HCT116 (cell line): ENCODE results near the gene TSTD2. TPM values are rescaled to one million over a fixed set of nuclear protein-coding genes. Genes with fewer than 3 reads are reported as not detected.
A peak's percentile ranks its signal among the peaks of the same experiment; 100 is the strongest.

Experiments used
- ATAC-seq: fragments of 200-7000 bp; cut with Tn5 transposase; 2 replicates; pipeline ENCODE4 v1.9.1; 2020; ENCODE audit warnings: mild to moderate bottlenecking, moderate library complexity
- BruUV-seq: library from RNA; stranded (reverse); fragments of 400-500 nt; replicated peaks from 2 replicates; lab custom pipeline; 2021; lab: Mats Ljungman, UMichigan
- CTCF ChIA-PET: fragments of 300-600 bp; sonication (Branson Sonifier 250); formaldehyde crosslinking; loops from one replicate; lab custom pipeline; 2021; ENCODE audit warnings: antibody characterized with exemption; lab: Charles Lee
- POLR2A ChIA-PET: fragments of 300-600, 350-600 bp; sonication (Branson Sonifier 250); formaldehyde crosslinking; loops from one replicate; lab custom pipeline; 2021; ENCODE audit warnings: antibody characterized with exemption; lab: Charles Lee
- RAD21 ChIA-PET, 2 experiments: fragments of 300-600 bp; sonication (Branson Sonifier 250); formaldehyde crosslinking; loops; one replicate each; lab custom pipeline; 2023; ENCODE audit warnings: low total read pairs in 2 of 2; ENCODE audit not compliant: uncharacterized antibody in 2 of 2, unreplicated experiment in 2 of 2, low non-redundant PET in 1 of 2; lab: Charles Lee
- DNase-seq: peaks from one replicate; pipeline ENCODE4 v3.0.0-alpha.2; 2010; ENCODE audit warnings: low read depth, low spot score
- H2AFZ ChIP-seq: fragments of 200-600 bp; shearing (Covaris generic), sonication (generic); 2 replicates; pipeline ENCODE4 v1.6.1; 2017; ENCODE audit warnings: low read depth, mixed run types, mixed read lengths, antibody characterized with exemption, low read length; ENCODE audit not compliant: poor library complexity, severe bottlenecking
- H3K27ac ChIP-seq: 2 replicates; pipeline ENCODE4 v1.5.1; 2012; ENCODE audit warnings: low read depth, low read length
- H3K27me3 ChIP-seq: fragments of 200-600 bp; sonication (generic); 2 replicates; pipeline ENCODE4 v1.6.1; 2016; ENCODE audit warnings: mixed run types, low read length, mixed read lengths; ENCODE audit not compliant: insufficient read depth
- H3K36me3 ChIP-seq, 2 experiments: fragments of 200-500 bp in 1 of 2; fragments of 200-600 bp in 1 of 2; sonication (Bioruptor generic) in 1 of 2; sonication (generic) in 1 of 2; 2 replicates each; pipeline versions ENCODE4 v1.5.1 to v1.6.1; 2014 to 2016; ENCODE audit warnings: low read length in 2 of 2, inconsistent platforms in 1 of 2, mixed read lengths in 1 of 2, mixed run types in 1 of 2; ENCODE audit not compliant: insufficient read depth in 2 of 2, control insufficient read depth in 1 of 2
- H3K4me1 ChIP-seq, 2 experiments: fragments of 200-600 bp in 1 of 2; sonication (generic) in 1 of 2; 2 replicates each; pipeline versions ENCODE4 v1.5.1 to v1.6.1; 2012 to 2017; ENCODE audit warnings: low read length in 2 of 2, inconsistent platforms in 1 of 2, mild to moderate bottlenecking in 1 of 2, mixed read lengths in 1 of 2, mixed run types in 1 of 2, moderate library complexity in 1 of 2; ENCODE audit not compliant: insufficient read depth in 2 of 2, control insufficient read depth in 1 of 2
- H3K4me2 ChIP-seq: fragments of 200-600 bp; sonication (generic); 2 replicates; pipeline ENCODE4 v1.6.1; 2017; ENCODE audit warnings: mixed run types, low read length, mixed read lengths
- H3K4me3 ChIP-seq, 2 experiments: fragments of 200-600 bp in 1 of 2; sonication (generic) in 1 of 2; replicated peaks in 1 of 2; 2 replicates each; pipeline ENCODE4 v1.5.1; 2011 to 2016; ENCODE audit warnings: low read length in 2 of 2, control low read depth in 1 of 2, low read depth in 1 of 2, mild to moderate bottlenecking in 1 of 2, mixed read lengths in 1 of 2, mixed run types in 1 of 2
- H3K79me2 ChIP-seq: fragments of 200-600 bp; sonication (generic); 2 replicates; pipeline ENCODE4 v1.6.1; 2017; ENCODE audit warnings: mild to moderate bottlenecking, mixed run types, low read length, moderate library complexity, mixed read lengths; ENCODE audit not compliant: insufficient read depth
- H3K9ac ChIP-seq: fragments of 200-600 bp; sonication (generic); 2 replicates; pipeline ENCODE4 v1.6.1; 2016; ENCODE audit warnings: low read length, mixed read lengths
- H3K9me2 ChIP-seq: fragments of 200-600 bp; sonication (generic), shearing (Covaris generic); 2 replicates; pipeline ENCODE4 v1.6.1; 2017; ENCODE audit warnings: mixed run types, mild to moderate bottlenecking, moderate library complexity; ENCODE audit not compliant: insufficient read depth
- H3K9me3 ChIP-seq, 2 experiments: fragments of 200-500 bp in 1 of 2; fragments of 200-600 bp in 1 of 2; sonication (Bioruptor generic) in 1 of 2; sonication (generic) in 1 of 2; 2 replicates each; pipeline ENCODE4 v1.6.1; 2014 to 2017; ENCODE audit warnings: low read length in 2 of 2, mixed read lengths in 2 of 2, inconsistent platforms in 1 of 2, low read depth in 1 of 2, mild to moderate bottlenecking in 1 of 2, mixed run types in 1 of 2, moderate library complexity in 1 of 2; ENCODE audit not compliant: control insufficient read depth in 1 of 2, insufficient read depth in 1 of 2
- H4K20me1 ChIP-seq: fragments of 200-600 bp; sonication (generic), shearing (Covaris generic); 2 replicates; pipeline ENCODE4 v1.6.1; 2017; ENCODE audit warnings: mixed run types, mild to moderate bottlenecking, moderate library complexity; ENCODE audit not compliant: insufficient read depth
- EGR1 ChIP-seq: IDR thresholded peaks from 2 replicates; pipeline ENCODE4 v1.6.1; 2012; ENCODE audit warnings: low read depth
- EZH2phosphoT487 ChIP-seq: fragments of 200-600 bp; IDR thresholded peaks from 2 replicates; pipeline ENCODE4 v1.6.1; 2018; ENCODE audit warnings: antibody characterized with exemption, borderline replicate concordance
- FOSL1 ChIP-seq: IDR thresholded peaks from 2 replicates; pipeline ENCODE4 v1.6.1; 2012; ENCODE audit warnings: low read depth
- JUND ChIP-seq: IDR thresholded peaks from 2 replicates; pipeline ENCODE4 v1.6.1; 2012
- POLR2A ChIP-seq: IDR thresholded peaks from 2 replicates; pipeline ENCODE4 v1.7.0; 2011; ENCODE audit warnings: borderline replicate concordance; ENCODE audit not compliant: insufficient read depth, insufficient read length; ENCODE audit errors: extremely low read depth
- POLR2AphosphoS5 ChIP-seq: IDR thresholded peaks from 2 replicates; pipeline ENCODE4 v1.6.1; 2011; ENCODE audit warnings: mild to moderate bottlenecking, low read depth, low read length, moderate library complexity
- SIN3A ChIP-seq: IDR thresholded peaks from 2 replicates; pipeline ENCODE4 v1.6.1; 2012; ENCODE audit warnings: low read depth
- SP1 ChIP-seq: IDR thresholded peaks from 2 replicates; pipeline ENCODE4 v1.6.1; 2012; ENCODE audit warnings: low read depth
- ZNF274 ChIP-seq: fragments of 200-500 bp; sonication (Bioruptor generic); IDR thresholded peaks from 2 replicates; pipeline ENCODE4 v1.6.1; 2014; ENCODE audit warnings: mild to moderate bottlenecking, low read depth, low read length, inconsistent platforms
- intact Hi-C: fragments of 100-400 bp; cut with micrococcal nuclease; formaldehyde crosslinking; loops from 2 replicates; pipeline ENCODE4 v1.10.0; 2022
- total RNA-seq: library from RNA; stranded (reverse); gene quantifications from one replicate; pipeline ENCODE4 v1.2.1, GENCODE V29; 2021; ENCODE audit not compliant: unreplicated experiment
- TF ChIP-seq, protein P1 (sequence below): IDR thresholded peaks from 2 replicates; pipeline ENCODE4 v1.6.1; 2012
- TF ChIP-seq, protein P2 (sequence below), 3 experiments: fragments of 200-600 bp in 1 of 3; sonication (generic) in 1 of 3; IDR thresholded peaks in 2 of 3; conservative IDR thresholded peaks in 1 of 3; 2 replicates each; pipeline ENCODE4 v1.5.1; 2012 to 2017; ENCODE audit warnings: low read depth in 2 of 3, low read length in 2 of 3, antibody characterized with exemption in 1 of 3, borderline replicate concordance in 1 of 3, control low read depth in 1 of 3, mild to moderate bottlenecking in 1 of 3, mixed read lengths in 1 of 3, mixed run types in 1 of 3, moderate library complexity in 1 of 3; ENCODE audit not compliant: insufficient read depth in 1 of 3
- TF ChIP-seq, protein P3 (sequence below): IDR thresholded peaks from 2 replicates; pipeline ENCODE4 v1.6.1; 2011; ENCODE audit warnings: mild to moderate bottlenecking, low read length, moderate library complexity; ENCODE audit not compliant: insufficient replicate concordance; ENCODE audit errors: extremely low read depth

Gene TSTD2
- total RNA-seq, 1 experiment from 2014 or later: 16.0 TPM

DNA sequence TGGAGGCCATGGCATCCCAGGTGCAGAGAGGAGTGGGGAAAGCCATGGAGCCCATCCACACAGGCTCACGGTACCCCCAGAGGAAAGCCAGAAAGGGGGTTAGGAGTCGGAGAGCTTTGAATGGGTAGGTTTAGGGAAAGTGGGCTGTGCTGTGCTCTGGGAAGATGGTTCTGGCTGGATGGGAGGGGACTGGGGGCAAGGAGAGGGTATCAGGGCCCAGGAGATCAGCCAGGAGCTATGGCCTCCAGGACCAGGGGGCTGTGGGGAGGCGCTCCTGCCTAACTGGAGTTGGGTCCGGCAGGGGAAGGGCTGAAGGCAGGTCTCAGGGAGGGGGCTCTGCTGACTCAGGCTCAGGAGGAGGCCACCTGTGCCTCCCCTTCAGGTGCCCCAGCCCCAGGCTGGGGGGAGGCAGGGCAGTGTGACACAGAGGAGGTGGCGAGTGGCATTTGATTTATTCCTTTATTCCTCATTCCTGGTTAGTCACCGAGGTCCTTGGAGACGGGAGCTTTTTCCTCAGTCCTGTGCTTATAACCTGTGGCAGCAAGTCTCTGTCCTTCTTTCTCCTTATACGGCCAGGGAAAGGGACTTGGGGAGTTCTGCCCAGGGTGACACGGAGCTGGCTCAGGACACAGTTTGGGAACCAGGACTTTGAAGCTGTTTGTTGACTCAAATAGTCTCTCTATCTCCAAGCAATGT is 60.8 kb downstream of the TSTD2 start:
- RAD21 ChIA-PET: no interaction called here
- H2AFZ ChIP-seq: no peak overlapping the region
- CTCF ChIA-PET: no interaction called here
- no peaks in the 10 kb centered on the region for H3K36me3 ChIP-seq
- ATAC-seq: no peak
- H4K20me1 ChIP-seq: no peaks in the 10 kb centered on the region
- H3K27me3 ChIP-seq: no peaks in the 10 kb centered on the region
- TF ChIP-seq SP1: no peak
- no peak for TF ChIP-seq POLR2A
- TF ChIP-seq JUND: no peak
- TF ChIP-seq, all 23 proteins: peak for 0
- Histone ChIP-seq H3K9me3 (no peaks in the 10 kb centered on the region), H3K9me2 (no peaks in the 10 kb centered on the region), H3K4me3 (no peak overlapping the region), H3K79me2 (no peaks in the 10 kb centered on the region), H3K4me2 (peak overlapping the region; percentile 2; the same call in 1 of the 2 replicates), H3K27ac (no peak overlapping the region), H3K4me1 (peaks cover 3 to 26% of the 10 kb centered on the region in 2 experiments; a peak in 3 of 4 replicates), H3K9ac (no peak overlapping the region)
- no peak for DNase-seq
- BruUV-seq: no TSS peak
- POLR2A ChIA-PET: no interaction called here
- intact Hi-C loops: no loop called here

DNA sequence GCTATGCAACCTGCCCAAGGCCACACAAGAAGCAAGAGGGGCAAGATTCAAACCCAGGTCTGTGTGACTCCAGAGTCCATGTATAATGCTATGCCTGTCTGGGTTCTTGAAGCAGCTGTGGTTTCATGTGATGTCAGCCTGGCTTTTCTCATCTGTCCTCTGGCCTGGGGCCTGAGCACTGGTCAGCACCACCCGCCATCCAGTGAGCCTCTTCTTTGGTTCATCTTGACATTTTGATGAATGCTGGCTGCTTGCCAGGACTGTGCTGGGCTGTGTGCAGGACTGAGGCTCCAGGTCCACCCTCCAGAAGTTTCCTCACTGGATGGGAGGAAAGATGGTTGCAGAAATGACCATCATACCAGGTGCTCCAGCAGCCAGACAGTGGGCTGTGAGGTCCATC is 61.5 kb downstream of the TSTD2 start:
- RAD21 ChIA-PET: no interaction called here
- CTCF ChIA-PET: no interaction called here
- intact Hi-C loops: no loop called here
- Histone ChIP-seq H3K4me3 (no peak overlapping the region), H2AFZ (no peak overlapping the region), H3K27me3 (no peaks in the 10 kb centered on the region), H3K9me3 (no peaks in the 10 kb centered on the region), H3K4me1 (peaks cover 3 to 26% of the 10 kb centered on the region in 2 experiments; a peak in 3 of 4 replicates), H4K20me1 (no peaks in the 10 kb centered on the region), H3K27ac (no peak overlapping the region), H3K9ac (no peak overlapping the region), H3K9me2 (no peaks in the 10 kb centered on the region), H3K4me2 (no peak overlapping the region), H3K79me2 (no peaks in the 10 kb centered on the region), H3K36me3 (no peaks in the 10 kb centered on the region)
- BruUV-seq: no TSS peak
- POLR2A ChIA-PET: no interaction called here
- DNase-seq (no peak), ATAC-seq (no peak)
- TF ChIP-seq EZH2phosphoT487 (no peak), SIN3A (no peak), ZNF274 (no peak), EGR1 (no peak), FOSL1 (no peak), POLR2AphosphoS5 (no peak)
- TF ChIP-seq, protein P1, sequence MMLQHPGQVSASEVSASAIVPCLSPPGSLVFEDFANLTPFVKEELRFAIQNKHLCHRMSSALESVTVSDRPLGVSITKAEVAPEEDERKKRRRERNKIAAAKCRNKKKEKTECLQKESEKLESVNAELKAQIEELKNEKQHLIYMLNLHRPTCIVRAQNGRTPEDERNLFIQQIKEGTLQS: no peak
- TF ChIP-seq, protein P2, sequence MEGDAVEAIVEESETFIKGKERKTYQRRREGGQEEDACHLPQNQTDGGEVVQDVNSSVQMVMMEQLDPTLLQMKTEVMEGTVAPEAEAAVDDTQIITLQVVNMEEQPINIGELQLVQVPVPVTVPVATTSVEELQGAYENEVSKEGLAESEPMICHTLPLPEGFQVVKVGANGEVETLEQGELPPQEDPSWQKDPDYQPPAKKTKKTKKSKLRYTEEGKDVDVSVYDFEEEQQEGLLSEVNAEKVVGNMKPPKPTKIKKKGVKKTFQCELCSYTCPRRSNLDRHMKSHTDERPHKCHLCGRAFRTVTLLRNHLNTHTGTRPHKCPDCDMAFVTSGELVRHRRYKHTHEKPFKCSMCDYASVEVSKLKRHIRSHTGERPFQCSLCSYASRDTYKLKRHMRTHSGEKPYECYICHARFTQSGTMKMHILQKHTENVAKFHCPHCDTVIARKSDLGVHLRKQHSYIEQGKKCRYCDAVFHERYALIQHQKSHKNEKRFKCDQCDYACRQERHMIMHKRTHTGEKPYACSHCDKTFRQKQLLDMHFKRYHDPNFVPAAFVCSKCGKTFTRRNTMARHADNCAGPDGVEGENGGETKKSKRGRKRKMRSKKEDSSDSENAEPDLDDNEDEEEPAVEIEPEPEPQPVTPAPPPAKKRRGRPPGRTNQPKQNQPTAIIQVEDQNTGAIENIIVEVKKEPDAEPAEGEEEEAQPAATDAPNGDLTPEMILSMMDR (IDR thresholded peaks at IDR 0.05 in 2 of 3, conservative IDR thresholded peaks at IDR 0.05 in 1 of 3; ENCODE audit: borderline replicate concordance in 1 of 3, insufficient read depth in 1 of 3, low read depth in 2 of 3, low read length in 2 of 3): no peak
- TF ChIP-seq, protein P3, sequence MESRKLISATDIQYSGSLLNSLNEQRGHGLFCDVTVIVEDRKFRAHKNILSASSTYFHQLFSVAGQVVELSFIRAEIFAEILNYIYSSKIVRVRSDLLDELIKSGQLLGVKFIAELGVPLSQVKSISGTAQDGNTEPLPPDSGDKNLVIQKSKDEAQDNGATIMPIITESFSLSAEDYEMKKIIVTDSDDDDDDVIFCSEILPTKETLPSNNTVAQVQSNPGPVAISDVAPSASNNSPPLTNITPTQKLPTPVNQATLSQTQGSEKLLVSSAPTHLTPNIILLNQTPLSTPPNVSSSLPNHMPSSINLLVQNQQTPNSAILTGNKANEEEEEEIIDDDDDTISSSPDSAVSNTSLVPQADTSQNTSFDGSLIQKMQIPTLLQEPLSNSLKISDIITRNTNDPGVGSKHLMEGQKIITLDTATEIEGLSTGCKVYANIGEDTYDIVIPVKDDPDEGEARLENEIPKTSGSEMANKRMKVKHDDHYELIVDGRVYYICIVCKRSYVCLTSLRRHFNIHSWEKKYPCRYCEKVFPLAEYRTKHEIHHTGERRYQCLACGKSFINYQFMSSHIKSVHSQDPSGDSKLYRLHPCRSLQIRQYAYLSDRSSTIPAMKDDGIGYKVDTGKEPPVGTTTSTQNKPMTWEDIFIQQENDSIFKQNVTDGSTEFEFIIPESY: no peak
